Calu3 (cell line): ENCODE measurements around the gene SWT1. TPM values are rescaled to one million over a fixed set of nuclear protein-coding genes. Genes with fewer than 3 reads are reported as not detected.
"Not testable (repeated sequence)": the region's sequence is repeated elsewhere in the genome, so short reads cannot be mapped to it uniquely, and the experiment has no call there.

Experiments used
- BruUV-seq: library from RNA; stranded (reverse); fragments of 400-500 nt; replicated peaks from 2 replicates; lab custom pipeline; 2021; lab: Mats Ljungman, UMichigan
- CTCF ChIA-PET: fragments of 300-600 bp; sonication (Branson Sonifier 250); formaldehyde crosslinking; loops from one replicate; lab custom pipeline; 2022; ENCODE audit warnings: antibody characterized with exemption; lab: Charles Lee
- DNase-seq: peaks from one replicate; pipeline ENCODE4 v3.0.0; 2022
- H3K27ac Mint-ChIP-seq: one replicate; pipeline ENCODE4 v1.8.0; 2022; ENCODE audit warnings: mixed read lengths; ENCODE audit not compliant: unreplicated experiment
- H3K27me3 Mint-ChIP-seq: one replicate; pipeline ENCODE4 v1.8.0; 2022; ENCODE audit warnings: mixed read lengths; ENCODE audit not compliant: unreplicated experiment
- H3K36me3 Mint-ChIP-seq: one replicate; pipeline ENCODE4 v1.8.0; 2022; ENCODE audit warnings: mild to moderate bottlenecking, moderate library complexity, mixed read lengths; ENCODE audit not compliant: insufficient read depth, unreplicated experiment
- H3K4me1 Mint-ChIP-seq: one replicate; pipeline ENCODE4 v1.8.0; 2022; ENCODE audit warnings: mild to moderate bottlenecking, low read depth, mixed read lengths; ENCODE audit not compliant: unreplicated experiment
- H3K4me3 Mint-ChIP-seq: one replicate; pipeline ENCODE4 v1.8.0; 2022; ENCODE audit warnings: mild to moderate bottlenecking, low read depth, moderate library complexity, mixed read lengths; ENCODE audit not compliant: unreplicated experiment
- H3K9me3 Mint-ChIP-seq: one replicate; pipeline ENCODE4 v1.8.0; 2022; ENCODE audit warnings: low read depth, mixed read lengths; ENCODE audit not compliant: unreplicated experiment
- intact Hi-C: fragments of 100-400 bp; cut with micrococcal nuclease; formaldehyde crosslinking; loops from one replicate; pipeline ENCODE4 v1.10.0; 2022; ENCODE audit not compliant: unreplicated experiment
- total RNA-seq: library from RNA; stranded (reverse); gene quantifications from 2 replicates; pipeline ENCODE4 v1.2.3, GENCODE V29; 2022
- TF ChIP-seq, protein P1 (sequence below): fragments of 200-600 bp; IDR thresholded peaks from one replicate; pipeline ENCODE4 v1.8.0; 2022; ENCODE audit warnings: antibody characterized with exemption; ENCODE audit not compliant: unreplicated experiment

SWT1 gene
- total RNA-seq, 1 experiment from 2014 or later, result 2.9 TPM

DNA sequence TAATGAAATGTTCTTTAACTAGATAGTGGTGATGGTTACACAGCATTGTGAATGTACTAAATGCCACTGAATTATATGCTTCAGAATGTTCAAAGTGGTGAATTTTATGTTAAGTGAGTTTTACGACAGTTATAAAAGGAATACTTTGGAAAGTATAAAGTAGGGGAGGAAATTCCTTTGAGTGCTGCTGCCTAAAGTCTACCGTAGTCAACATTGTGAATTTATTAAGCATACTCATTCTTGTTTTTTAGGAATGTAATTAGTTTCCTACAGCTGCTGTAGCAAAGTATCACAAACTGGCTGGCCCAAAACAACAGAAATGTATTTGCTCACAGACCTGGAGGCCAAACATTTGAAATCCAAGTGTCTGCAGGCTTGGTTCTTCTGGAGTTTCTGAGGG, 73.0 kb downstream of the SWT1 start:
- BruUV-seq, result no TSS peak
- CTCF ChIA-PET, result no interaction called here
- Mint-ChIP-seq H3K4me1 (no peaks in the 10 kb centered on the region), H3K9me3 (no peaks in the 10 kb centered on the region), H3K27me3 (no peaks in the 10 kb centered on the region), H3K36me3 (no peaks in the 10 kb centered on the region), H3K4me3 (no peak overlapping the region), H3K27ac (no peak overlapping the region)
- intact Hi-C loops, result no loop called here
- TF ChIP-seq, protein P1, sequence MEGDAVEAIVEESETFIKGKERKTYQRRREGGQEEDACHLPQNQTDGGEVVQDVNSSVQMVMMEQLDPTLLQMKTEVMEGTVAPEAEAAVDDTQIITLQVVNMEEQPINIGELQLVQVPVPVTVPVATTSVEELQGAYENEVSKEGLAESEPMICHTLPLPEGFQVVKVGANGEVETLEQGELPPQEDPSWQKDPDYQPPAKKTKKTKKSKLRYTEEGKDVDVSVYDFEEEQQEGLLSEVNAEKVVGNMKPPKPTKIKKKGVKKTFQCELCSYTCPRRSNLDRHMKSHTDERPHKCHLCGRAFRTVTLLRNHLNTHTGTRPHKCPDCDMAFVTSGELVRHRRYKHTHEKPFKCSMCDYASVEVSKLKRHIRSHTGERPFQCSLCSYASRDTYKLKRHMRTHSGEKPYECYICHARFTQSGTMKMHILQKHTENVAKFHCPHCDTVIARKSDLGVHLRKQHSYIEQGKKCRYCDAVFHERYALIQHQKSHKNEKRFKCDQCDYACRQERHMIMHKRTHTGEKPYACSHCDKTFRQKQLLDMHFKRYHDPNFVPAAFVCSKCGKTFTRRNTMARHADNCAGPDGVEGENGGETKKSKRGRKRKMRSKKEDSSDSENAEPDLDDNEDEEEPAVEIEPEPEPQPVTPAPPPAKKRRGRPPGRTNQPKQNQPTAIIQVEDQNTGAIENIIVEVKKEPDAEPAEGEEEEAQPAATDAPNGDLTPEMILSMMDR, result no peak
- DNase-seq, result no peak

DNA sequence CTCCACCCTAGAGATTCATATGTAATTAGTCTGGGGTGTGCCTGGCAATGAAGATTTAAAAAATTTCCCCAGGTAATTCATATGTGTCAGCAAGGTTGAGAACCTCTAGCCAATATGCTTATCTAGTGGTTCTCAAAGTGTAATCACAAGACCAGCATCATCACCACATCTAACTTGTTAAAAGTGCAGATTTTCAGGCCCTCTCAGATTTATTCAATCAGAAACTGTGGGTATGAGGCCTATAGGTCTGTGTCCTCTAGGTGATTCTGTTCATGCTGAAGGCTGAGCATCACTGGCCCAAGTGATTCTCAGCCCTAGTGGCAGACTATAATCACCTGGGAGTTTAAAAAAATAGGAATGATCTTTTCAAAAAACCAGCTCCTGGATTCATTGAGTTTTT, 75.9 kb downstream of the SWT1 start:
- H3K27me3 Mint-ChIP-seq, result no peaks in the 10 kb centered on the region
- intact Hi-C loops, result no loop called here
- CTCF ChIA-PET, result no interaction called here
- H3K4me3 Mint-ChIP-seq, result no peak overlapping the region
- no peaks in the 10 kb centered on the region for H3K9me3 Mint-ChIP-seq
- no peak for DNase-seq
- H3K27ac Mint-ChIP-seq, result no peak overlapping the region
- TF ChIP-seq, protein P1, result no peak
- no TSS peak for BruUV-seq
- H3K36me3 Mint-ChIP-seq, result no peaks in the 10 kb centered on the region
- H3K4me1 Mint-ChIP-seq, result no peaks in the 10 kb centered on the region

DNA sequence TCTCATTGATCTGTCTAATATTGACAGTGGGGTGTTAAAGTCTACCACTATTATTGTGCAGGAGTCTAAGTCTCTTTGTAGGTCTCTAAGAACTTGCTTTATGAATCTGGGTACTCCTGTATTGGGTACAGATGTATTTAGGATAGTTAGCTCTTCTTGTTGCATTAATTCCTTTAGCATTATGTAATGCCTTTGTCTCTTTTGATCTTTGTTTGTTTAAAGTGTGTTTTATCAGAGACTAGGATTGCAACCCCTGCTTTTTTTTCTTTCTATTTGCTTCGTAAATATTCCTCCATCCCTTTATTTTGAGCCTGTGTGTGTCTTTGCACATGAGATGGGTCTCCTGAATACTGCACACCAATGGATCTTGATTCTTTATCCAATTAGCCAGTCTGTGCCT, 77.2 kb downstream of the SWT1 start:
- CTCF ChIA-PET, H3K27me3 Mint-ChIP-seq, H3K9me3 Mint-ChIP-seq, H3K36me3 Mint-ChIP-seq, H3K4me3 Mint-ChIP-seq, H3K4me1 Mint-ChIP-seq, DNase-seq, intact Hi-C loops, BruUV-seq, H3K27ac Mint-ChIP-seq: not testable (repeated sequence)

DNA sequence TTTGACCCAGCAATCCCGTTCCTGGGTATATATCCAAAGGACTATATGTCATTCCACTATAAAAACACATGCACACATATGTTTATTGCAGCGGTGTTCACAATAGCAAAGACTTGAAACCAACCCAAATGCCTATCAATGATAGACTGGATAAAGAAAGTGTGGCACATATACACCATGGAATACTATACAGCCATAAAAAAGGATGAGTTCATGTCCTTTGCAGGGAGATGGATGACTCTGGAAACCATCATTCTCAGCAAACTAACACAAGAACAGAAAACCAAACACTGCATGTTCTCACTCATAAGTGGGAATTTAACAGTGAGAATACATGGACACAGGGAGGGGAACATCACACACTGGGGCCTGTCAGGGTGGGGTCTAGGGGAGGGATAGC, 80.2 kb downstream of the SWT1 start:
- H3K4me1 Mint-ChIP-seq, DNase-seq, BruUV-seq, H3K4me3 Mint-ChIP-seq, H3K27ac Mint-ChIP-seq, H3K27me3 Mint-ChIP-seq, CTCF ChIA-PET, H3K36me3 Mint-ChIP-seq, H3K9me3 Mint-ChIP-seq: not testable (repeated sequence)
- intact Hi-C loops, result loop anchor here (5.0 kb wide), 1 partner anchor 75 kb away; no protein-coding TSS in a partner anchor

DNA sequence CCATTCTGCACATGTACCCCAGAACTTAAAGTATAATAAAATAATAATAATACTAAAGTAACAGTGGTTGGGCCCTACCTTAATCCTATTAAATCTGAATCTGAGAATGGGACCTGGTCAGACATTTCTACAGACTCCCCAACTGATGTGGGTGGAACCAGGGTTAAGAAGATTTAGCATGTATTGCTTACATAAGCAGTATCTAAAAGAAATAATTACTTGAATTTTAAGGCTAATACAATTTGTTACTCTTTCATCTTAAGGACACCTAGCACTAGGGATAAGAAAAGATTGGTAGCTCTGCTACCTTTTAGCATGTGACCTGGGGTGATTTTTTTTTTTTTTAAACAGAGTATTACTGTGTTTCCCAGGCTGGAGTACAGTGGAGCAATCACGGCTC, 80.7 kb downstream of the SWT1 start:
- H3K27me3 Mint-ChIP-seq, result no peaks in the 10 kb centered on the region
- no peak overlapping the region for H3K27ac Mint-ChIP-seq
- no peak overlapping the region for H3K4me3 Mint-ChIP-seq
- CTCF ChIA-PET, result no interaction called here
- intact Hi-C loops, result loop anchor here (1.0 to 5.0 kb wide), 2 partner anchors 75 to 433 kb away; no protein-coding TSS in a partner anchor
- H3K36me3 Mint-ChIP-seq, result no peaks in the 10 kb centered on the region
- no peaks in the 10 kb centered on the region for H3K4me1 Mint-ChIP-seq
- DNase-seq, result no peak
- no TSS peak for BruUV-seq
- TF ChIP-seq, protein P1, result no peak
- H3K9me3 Mint-ChIP-seq, result no peaks in the 10 kb centered on the region
